Neural cell (in vitro differentiated cells): Measurements from ENCODE around the gene RFC2.

ENCODE experiments used
- POLR2AphosphoS5 ChIP-seq: IDR thresholded peaks from 2 replicates; pipeline ENCODE4 v1.6.1; 2012
- RAD21 ChIP-seq: fragments of 450-650 bp; conservative IDR thresholded peaks from 2 replicates; pipeline ENCODE4 v1.6.1; 2014; ENCODE audit warnings: antibody characterized with exemption, mild to moderate bottlenecking, moderate library complexity

DNA sequence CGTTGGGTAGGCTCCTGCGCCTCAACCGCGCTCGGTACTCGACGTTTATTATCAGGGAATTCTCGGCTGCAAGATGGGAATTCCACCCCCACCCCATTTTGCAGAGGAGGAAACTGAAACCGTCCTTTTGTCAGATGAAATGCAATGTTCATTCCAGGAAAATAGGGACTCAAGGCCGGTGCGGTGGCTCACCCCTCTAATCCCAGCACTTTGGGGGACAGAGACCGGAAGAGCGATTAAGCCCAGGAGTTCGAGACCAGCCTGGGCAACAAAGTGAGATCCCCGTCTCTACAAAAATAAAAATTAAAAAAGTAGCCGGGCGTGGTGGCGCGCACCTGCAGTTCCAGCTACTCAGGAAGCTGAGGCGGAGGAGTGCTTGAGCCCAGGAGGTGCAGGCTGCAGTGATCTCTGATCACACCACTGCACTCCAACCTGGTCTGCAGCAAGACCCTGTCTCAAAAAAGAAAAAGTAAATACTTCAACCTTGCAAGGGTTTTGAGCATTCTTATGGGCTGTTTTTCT lies 720 bp upstream of the RFC2 start:
- TF ChIP-seq RAD21 (no peak), POLR2AphosphoS5 (no peak)
